HG03025 (cell line): ENCODE results near the gene C14orf180.

Source experiments
- ATAC-seq: cut with Tn5 transposase; IDR thresholded peaks from one replicate; pipeline ENCODE4 v1.9.1; 2021; ENCODE audit warnings: mild to moderate bottlenecking, moderate library complexity; ENCODE audit not compliant: unreplicated experiment, low FRiP score

Gene C14orf180

GRCh38 chr14:104549536-104550339, 29.8 kb upstream of the C14orf180 start:
- ATAC-seq = no peak

GRCh38 chr14:104550340-104550860, 29.2 kb upstream of the C14orf180 start:
- ATAC-seq = no peak

- ATAC-seq = no peak
These were observed 28.5 kb upstream of the C14orf180 start for GRCh38 chr14:104550861-104551728.

GRCh38 chr14:104551851-104552737, 27.5 kb upstream of the C14orf180 start:
- no peak for ATAC-seq

- ATAC-seq = no peak
These were observed 26.8 kb upstream of the C14orf180 start for GRCh38 chr14:104552738-104553125.

- no peak for ATAC-seq
These were observed 26.1 kb upstream of the C14orf180 start for GRCh38 chr14:104553166-104554087.

DNA sequence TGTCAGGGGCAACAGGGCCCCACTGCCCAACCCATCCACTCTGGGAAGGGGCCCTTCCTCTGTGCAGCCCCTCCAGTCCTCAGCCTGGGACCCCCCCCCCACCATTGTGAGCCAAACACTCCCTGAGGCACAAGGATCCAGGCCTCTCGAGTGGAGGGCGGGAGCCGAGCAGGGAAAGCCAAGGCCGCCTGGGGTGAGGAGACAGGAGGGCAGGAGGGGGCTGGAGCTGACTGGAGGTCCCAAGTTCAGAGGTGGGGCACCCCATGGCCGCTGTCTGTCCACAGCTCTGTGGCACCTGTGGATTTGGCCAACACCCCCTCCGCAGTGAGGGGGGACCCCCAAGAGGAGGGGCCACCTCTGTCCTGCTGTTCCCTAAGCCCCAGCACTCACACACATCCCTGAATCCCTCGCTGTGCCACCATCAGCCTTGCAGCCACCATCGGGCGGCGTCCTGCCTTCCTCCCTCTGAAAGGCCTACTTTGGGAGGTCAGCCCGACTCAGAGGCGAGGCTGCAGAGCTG, 25.4 kb upstream of the C14orf180 start:
- ATAC-seq = no peak

GRCh38 chr14:104554608-104555429, 24.7 kb upstream of the C14orf180 start:
- ATAC-seq = no peak

DNA sequence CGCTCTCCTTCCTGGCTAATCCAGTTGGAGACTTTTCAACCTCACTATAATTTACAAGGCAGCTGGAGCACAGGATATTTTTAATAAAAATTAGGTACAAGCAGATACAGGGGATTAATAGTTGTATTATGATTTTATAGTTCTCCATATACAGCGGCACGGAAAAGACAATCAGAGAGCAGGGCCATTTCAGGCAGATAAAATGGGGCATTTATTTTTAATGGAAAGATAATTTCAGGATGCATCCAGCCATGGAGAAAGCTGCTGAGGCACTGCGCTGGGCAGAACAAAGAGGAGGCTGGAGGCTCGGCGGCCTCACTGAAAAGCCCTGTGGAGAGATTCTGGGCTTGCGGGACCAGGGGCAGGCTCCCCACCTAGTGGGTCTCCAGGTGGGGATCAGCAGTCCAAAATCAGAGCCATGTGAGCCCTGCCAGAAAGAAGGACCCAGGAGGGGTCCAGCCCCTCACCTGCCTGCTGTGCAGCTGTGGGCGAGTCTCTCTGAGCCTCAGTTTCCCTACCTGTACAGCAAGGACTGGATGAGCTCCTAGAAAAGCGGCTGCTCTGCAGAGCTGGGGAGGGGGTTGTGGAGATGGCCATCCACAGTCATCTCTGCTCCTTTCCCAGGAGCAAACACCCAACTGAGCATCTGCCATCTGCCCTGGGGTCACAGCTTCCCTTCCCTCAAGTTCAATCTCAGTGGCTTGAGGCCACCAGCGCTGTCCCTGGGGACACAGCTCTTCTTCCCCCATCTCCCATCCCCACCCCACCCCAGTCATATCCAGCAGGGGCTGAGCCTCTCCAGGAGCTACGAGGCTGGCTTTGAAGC, 23.9 kb upstream of the C14orf180 start:
- no peak for ATAC-seq

DNA sequence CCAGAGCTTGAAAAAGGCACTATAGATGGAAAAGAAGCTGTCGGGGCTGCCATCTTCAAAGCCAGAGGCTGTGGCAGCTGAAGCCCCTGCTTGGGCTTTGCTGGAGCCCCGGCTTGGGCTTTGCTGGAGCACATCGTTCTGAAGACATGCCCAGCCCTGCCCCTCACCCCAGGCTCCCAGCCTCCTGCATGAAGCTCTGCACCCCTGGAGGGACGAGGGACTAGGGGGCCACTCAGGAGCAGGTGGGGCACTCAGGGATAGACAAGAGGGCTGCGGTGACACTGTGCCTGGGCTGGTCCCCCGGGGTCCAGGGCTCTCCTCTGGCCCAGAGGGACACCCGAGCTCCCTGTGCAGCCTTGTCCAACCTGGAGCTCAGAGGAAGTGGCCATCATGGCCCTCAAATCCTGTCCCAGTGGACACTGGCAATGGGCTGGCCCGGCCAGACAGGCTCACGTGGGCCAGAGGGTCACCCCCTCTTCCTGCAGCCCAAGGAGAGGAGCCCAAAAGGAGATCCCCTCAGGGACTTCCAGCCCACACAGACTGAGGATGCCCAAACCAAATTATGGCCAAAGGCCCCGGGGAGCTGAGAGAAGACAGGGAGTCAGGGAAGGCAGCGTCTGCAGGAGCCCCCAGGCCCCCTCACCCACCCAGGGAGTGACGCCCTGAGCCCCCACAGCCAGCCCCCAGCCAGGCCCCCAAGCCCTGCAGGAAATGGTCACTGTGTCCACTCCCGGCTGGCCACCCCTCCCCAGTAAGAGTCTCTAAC, 23.1 kb upstream of the C14orf180 start:
- ATAC-seq = no peak

DNA sequence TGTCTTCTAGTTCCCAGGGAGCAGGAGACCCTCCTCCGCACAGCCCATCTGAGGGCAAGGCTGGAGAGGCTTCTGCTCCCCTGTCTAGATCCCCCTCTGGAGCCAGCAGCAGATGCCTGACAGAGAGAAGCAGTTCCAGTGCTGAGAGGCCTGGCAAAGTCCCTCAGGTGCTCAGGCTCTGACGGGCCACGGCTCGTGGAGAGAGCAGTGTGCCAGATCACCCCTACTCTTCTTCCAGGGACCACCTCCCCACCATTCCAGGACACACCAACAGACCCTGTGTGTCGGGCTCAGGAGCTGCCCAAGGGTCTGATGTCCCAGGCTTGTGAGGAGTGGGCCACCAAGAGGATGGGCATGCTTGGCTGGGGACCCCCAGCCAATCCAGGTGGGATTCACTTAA, 22.5 kb upstream of the C14orf180 start:
- no peak for ATAC-seq

DNA sequence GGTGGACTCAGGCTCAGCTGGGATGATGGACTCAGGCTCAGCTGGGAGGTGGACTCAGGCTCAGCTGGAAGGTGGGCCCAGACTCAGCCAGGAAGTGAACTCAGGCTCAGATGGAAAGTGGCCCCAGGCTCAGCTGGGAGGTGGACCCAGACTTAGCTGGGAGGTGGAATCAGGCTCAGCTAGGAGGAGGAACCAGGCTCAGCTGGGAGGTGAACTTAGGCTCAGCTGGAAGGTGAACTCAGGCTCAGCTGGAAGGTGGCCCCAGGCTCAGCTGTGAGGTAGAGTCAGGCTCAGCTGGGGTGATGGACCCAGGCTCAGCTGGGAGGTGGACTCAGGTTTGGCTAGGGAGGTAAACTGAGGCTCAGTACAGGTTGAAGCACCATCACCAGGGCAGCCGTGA, 21.8 kb upstream of the C14orf180 start:
- no peak for ATAC-seq

GRCh38 chr14:104558231-104559027, 21.1 kb upstream of the C14orf180 start:
- ATAC-seq = no peak

- no peak for ATAC-seq
These were observed 20.3 kb upstream of the C14orf180 start for GRCh38 chr14:104559028-104559803.
